IMR-90 (cell line): Measurements from ENCODE around the gene SLC22A12. TPM values are rescaled to one million over a fixed set of nuclear protein-coding genes. Genes with fewer than 3 reads are reported as not detected.

Experiments used
- ATAC-seq: fragments of 200-7000 bp; cut with Tn5 transposase; 2 replicates; pipeline ENCODE4 v1.9.1; 2020; ENCODE audit warnings: low read depth, mild to moderate bottlenecking, moderate library complexity
- BruUV-seq: library from RNA; stranded (reverse); fragments of 400-500 nt; replicated peaks from 2 replicates; lab custom pipeline; 2021; lab: Mats Ljungman, UMichigan
- CTCF ChIA-PET: fragments of 300-600 bp; formaldehyde crosslinking; extraction: SDS; loops from one replicate; lab custom pipeline; 2021; ENCODE audit warnings: antibody characterized with exemption; lab: Yijun Ruan, JAX
- POLR2A ChIA-PET: fragments of 300-600 bp; sonication (Branson Sonifier 250); formaldehyde crosslinking; loops from one replicate; lab custom pipeline; 2022; ENCODE audit warnings: antibody characterized with exemption; ENCODE audit not compliant: unreplicated experiment; lab: Charles Lee
- DNase-seq: peaks from one replicate; pipeline ENCODE4 v3.0.0; 2013
- H2AFZ ChIP-seq: replicated peaks from 2 replicates; pipeline ENCODE3; 2013; ENCODE audit warnings: low read length, mild to moderate bottlenecking; ENCODE audit not compliant: poor library complexity
- H2AK5ac ChIP-seq: 2 replicates; pipeline ENCODE4 v1.6.1; 2013; ENCODE audit warnings: low read depth, low read length, inconsistent platforms
- H2AK9ac ChIP-seq: replicated peaks from 2 replicates; pipeline ENCODE3; 2013; ENCODE audit warnings: mild to moderate bottlenecking, low read depth, low read length, moderate library complexity; ENCODE audit not compliant: poor library complexity
- H2BK120ac ChIP-seq: 2 replicates; pipeline ENCODE4 v1.6.1; 2013; ENCODE audit warnings: low read depth, low read length, inconsistent platforms
- H2BK15ac ChIP-seq: 3 replicates; pipeline ENCODE4 v1.6.1; 2013; ENCODE audit warnings: low read depth, low read length, inconsistent platforms
- H2BK20ac ChIP-seq: 2 replicates; pipeline ENCODE4 v1.6.1; 2013; ENCODE audit warnings: low read depth, mild to moderate bottlenecking, inconsistent platforms, low read length, moderate library complexity
- H2BK5ac ChIP-seq: 2 replicates; pipeline ENCODE4 v1.6.1; 2013; ENCODE audit warnings: mild to moderate bottlenecking, low read depth, low read length, inconsistent platforms; ENCODE audit not compliant: poor library complexity, severe bottlenecking
- H3K14ac ChIP-seq: replicated peaks from 2 replicates; pipeline ENCODE4 v1.6.1; 2013; ENCODE audit warnings: low read depth, low read length, inconsistent platforms
- H3K18ac ChIP-seq: 2 replicates; pipeline ENCODE4 v1.6.1; 2013; ENCODE audit warnings: low read depth, low read length, control low read depth
- H3K23ac ChIP-seq: 2 replicates; pipeline ENCODE4 v1.6.1; 2013; ENCODE audit warnings: low read depth, low read length, inconsistent platforms
- H3K27ac ChIP-seq: 2 replicates; pipeline ENCODE4 v1.5.1; 2013; ENCODE audit warnings: mild to moderate bottlenecking, control low read depth, low read length; ENCODE audit not compliant: insufficient read depth
- H3K27me3 ChIP-seq: 2 replicates; pipeline ENCODE4 v1.6.1; 2013; ENCODE audit warnings: low read length; ENCODE audit not compliant: control insufficient read depth, insufficient read depth
- H3K36me3 ChIP-seq: 2 replicates; pipeline ENCODE4 v1.6.1; 2013; ENCODE audit warnings: low read length, mixed read lengths; ENCODE audit not compliant: control insufficient read depth, insufficient read depth
- H3K4ac ChIP-seq: 2 replicates; pipeline ENCODE4 v1.6.1; 2013; ENCODE audit warnings: low read depth, low read length, inconsistent platforms
- H3K4me1 ChIP-seq: 2 replicates; pipeline ENCODE4 v1.6.1; 2013; ENCODE audit warnings: low read length, mixed read lengths; ENCODE audit not compliant: control insufficient read depth, insufficient read depth
- H3K4me2 ChIP-seq: 2 replicates; pipeline ENCODE4 v1.6.1; 2013; ENCODE audit warnings: low read depth, mild to moderate bottlenecking, control low read depth, low read length, moderate library complexity
- H3K4me3 ChIP-seq: 2 replicates; pipeline ENCODE4 v1.5.1; 2013; ENCODE audit warnings: low read depth, mild to moderate bottlenecking, control low read depth, low read length, moderate library complexity; ENCODE audit not compliant: insufficient read depth
- H3K56ac ChIP-seq: 2 replicates; pipeline ENCODE4 v1.6.1; 2013; ENCODE audit warnings: low read length, inconsistent platforms; ENCODE audit not compliant: insufficient read depth; ENCODE audit errors: extremely low read depth
- H3K79me1 ChIP-seq, 2 experiments: 2 replicates each; pipeline ENCODE4 v1.6.1; 2013; ENCODE audit warnings: low read length in 2 of 2, inconsistent platforms in 1 of 2, low read depth in 1 of 2
- H3K9ac ChIP-seq: 2 replicates; pipeline ENCODE4 v1.6.1; 2013; ENCODE audit warnings: low read depth, low read length, control low read depth
- H3K9me1 ChIP-seq: 2 replicates; pipeline ENCODE4 v1.6.1; 2013; ENCODE audit warnings: low read length, inconsistent platforms; ENCODE audit not compliant: insufficient read depth
- H3K9me3 ChIP-seq: 2 replicates; pipeline ENCODE4 v1.6.1; 2013; ENCODE audit warnings: low read length; ENCODE audit not compliant: control insufficient read depth, insufficient read depth
- H4K20me1 ChIP-seq: 2 replicates; pipeline ENCODE4 v1.6.1; 2013; ENCODE audit warnings: low read length, inconsistent platforms; ENCODE audit not compliant: insufficient read depth
- H4K5ac ChIP-seq: 2 replicates; pipeline ENCODE4 v1.6.1; 2013; ENCODE audit warnings: mild to moderate bottlenecking, low read depth, low read length, control low read depth
- H4K8ac ChIP-seq, 2 experiments: 2 replicates each; pipeline ENCODE4 v1.6.1; 2013; ENCODE audit warnings: low read depth in 2 of 2, low read length in 2 of 2, control low read depth in 1 of 2, inconsistent platforms in 1 of 2
- H4K91ac ChIP-seq: 2 replicates; pipeline ENCODE4 v1.6.1; 2013; ENCODE audit warnings: low read depth, low read length, inconsistent platforms; ENCODE audit not compliant: insufficient read depth
- CHD1 ChIP-seq: IDR thresholded peaks from 2 replicates; pipeline ENCODE4 v1.6.1; 2012; ENCODE audit warnings: low read depth, low read length, improper control_type of control experiment
- POLR2A ChIP-seq: IDR thresholded peaks from 2 replicates; pipeline ENCODE4 v1.6.1; 2012; ENCODE audit warnings: mild to moderate bottlenecking, low read depth, low read length
- RFX5 ChIP-seq: IDR thresholded peaks from 2 replicates; pipeline ENCODE4 v1.8.0; 2012; ENCODE audit warnings: low read depth, mild to moderate bottlenecking, low read length, moderate library complexity
- SMC3 ChIP-seq: fragments of 150-350 bp; IDR thresholded peaks from 2 replicates; pipeline ENCODE4 v1.6.1; 2016; ENCODE audit warnings: low read depth, mild to moderate bottlenecking, antibody characterized with exemption, low read length, moderate library complexity
- WGBS, 2 experiments: methylation state at CpG; one replicate each; pipeline versions ENCODE4 v1.1.5 to v1.1.7; 2013; ENCODE audit warnings: missing lambda C conversion rate in 2 of 2; ENCODE audit not compliant: insufficient read length in 1 of 2; ENCODE audit errors: extremely low coverage in 2 of 2; 5-methylcytosine and 5-hydroxymethylcytosine counted together
- dilution Hi-C: fragments of 300-500 bp; cut with HindIII; formaldehyde crosslinking; loops from one replicate; pipeline ENCODE4 v1.14.3; 2018; ENCODE audit warnings: low sequenced_read_pairs; ENCODE audit not compliant: unreplicated experiment
- in situ Hi-C: fragments of 300-500 bp; cut with MboI; formaldehyde crosslinking; loops from 3 replicates; pipeline ENCODE4 v1.14.3; 2019; ENCODE audit warnings: low sequenced_read_pairs, inconsistent platforms, mixed read lengths
- intact Hi-C: fragments of 100-400 bp; cut with micrococcal nuclease; formaldehyde crosslinking; loops from 2 replicates; pipeline ENCODE4 v1.10.0; 2022
- polyA plus RNA-seq, 3 experiments: library from polyadenylated mRNA; depleted of rRNA; stranded (reverse); fragments of >200 nt; gene quantifications; 2 replicates each; pipeline ENCODE4 v1.2.3, GENCODE V29; 2012; ENCODE audit warnings: low replicate concordance in 1 of 3
- total RNA-seq: library from RNA; depleted of rRNA; stranded (reverse); fragments of >200 nt; gene quantifications from 2 replicates; pipeline ENCODE4 v1.2.3, GENCODE V29; 2012
- TF ChIP-seq, protein P1 (sequence below): fragments of 150-350 bp; IDR thresholded peaks from 2 replicates; pipeline ENCODE4 v1.6.1; 2017; ENCODE audit warnings: mild to moderate bottlenecking, antibody characterized with exemption, low read length, low read depth
- TF ChIP-seq, protein P2 (sequence below): fragments of 150-350 bp; IDR thresholded peaks from 2 replicates; pipeline ENCODE4 v1.6.1; 2016; ENCODE audit warnings: low read depth, mild to moderate bottlenecking, low read length, moderate library complexity, borderline replicate concordance

The SLC22A12 gene
- total and polyA plus RNA-seq, 2 of the 4 experiments (the other 2 are of a cell fraction) = not detected

DNA sequence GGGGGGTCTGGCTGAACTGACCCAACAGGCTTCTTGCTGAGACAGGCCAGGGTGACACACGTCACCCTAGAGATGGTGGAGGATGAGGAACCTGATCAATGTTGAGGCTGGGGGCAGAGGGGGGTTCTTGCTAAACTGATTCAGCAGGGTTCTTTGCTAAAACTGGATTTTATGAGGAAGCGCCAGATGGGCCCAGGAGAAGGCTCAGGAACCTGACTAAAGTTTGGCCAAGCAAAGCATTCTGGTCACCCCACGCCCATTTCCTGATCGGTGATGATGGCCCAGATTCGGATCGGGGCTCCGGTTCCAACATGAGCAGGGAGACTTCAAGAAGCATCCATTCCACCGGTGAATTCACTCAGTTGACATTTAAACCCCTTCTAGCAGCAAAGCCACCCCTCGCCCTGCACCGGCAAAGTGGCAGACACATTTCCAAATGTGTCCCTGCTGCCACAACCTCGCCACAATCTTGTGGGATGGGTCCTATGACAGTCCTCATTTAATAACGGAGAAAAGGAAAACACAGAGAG is 34.2 kb upstream of the SLC22A12 start:
- no peak for ATAC-seq
- 0 out of 2 replicates have a peak, but pooled peaks cover 4% of the 10 kb centered on the region for H4K20me1 ChIP-seq
- H4K8ac ChIP-seq = no peak overlapping the region
- CTCF ChIA-PET = no interaction called here
- H3K4me1 ChIP-seq = no peaks in the 10 kb centered on the region
- H3K4me3 ChIP-seq = no peak overlapping the region
- H2BK20ac ChIP-seq = no peak overlapping the region
- no peaks in the 10 kb centered on the region for H3K36me3 ChIP-seq
- TF ChIP-seq, protein P1, sequence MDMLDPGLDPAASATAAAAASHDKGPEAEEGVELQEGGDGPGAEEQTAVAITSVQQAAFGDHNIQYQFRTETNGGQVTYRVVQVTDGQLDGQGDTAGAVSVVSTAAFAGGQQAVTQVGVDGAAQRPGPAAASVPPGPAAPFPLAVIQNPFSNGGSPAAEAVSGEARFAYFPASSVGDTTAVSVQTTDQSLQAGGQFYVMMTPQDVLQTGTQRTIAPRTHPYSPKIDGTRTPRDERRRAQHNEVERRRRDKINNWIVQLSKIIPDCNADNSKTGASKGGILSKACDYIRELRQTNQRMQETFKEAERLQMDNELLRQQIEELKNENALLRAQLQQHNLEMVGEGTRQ = no peak
- TF ChIP-seq SMC3 (no peak), RFX5 (no peak), CHD1 (no peak), POLR2A (no peak)
- TF ChIP-seq, protein P2, sequence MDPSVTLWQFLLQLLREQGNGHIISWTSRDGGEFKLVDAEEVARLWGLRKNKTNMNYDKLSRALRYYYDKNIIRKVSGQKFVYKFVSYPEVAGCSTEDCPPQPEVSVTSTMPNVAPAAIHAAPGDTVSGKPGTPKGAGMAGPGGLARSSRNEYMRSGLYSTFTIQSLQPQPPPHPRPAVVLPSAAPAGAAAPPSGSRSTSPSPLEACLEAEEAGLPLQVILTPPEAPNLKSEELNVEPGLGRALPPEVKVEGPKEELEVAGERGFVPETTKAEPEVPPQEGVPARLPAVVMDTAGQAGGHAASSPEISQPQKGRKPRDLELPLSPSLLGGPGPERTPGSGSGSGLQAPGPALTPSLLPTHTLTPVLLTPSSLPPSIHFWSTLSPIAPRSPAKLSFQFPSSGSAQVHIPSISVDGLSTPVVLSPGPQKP = no peak
- no peak overlapping the region for H3K18ac ChIP-seq
- no peak overlapping the region for H3K56ac ChIP-seq
- 95% methylated on average over 7 of the region's 12 CpGs; no CpG with 5 or more reads in 1 of the 2 experiments for WGBS, 2 experiments
- no peak overlapping the region for H2BK5ac ChIP-seq
- H3K27ac ChIP-seq = no peak overlapping the region
- H2AK9ac ChIP-seq = no peak overlapping the region
- H3K9ac ChIP-seq = no peak overlapping the region
- H4K5ac ChIP-seq = no peak overlapping the region
- no peak overlapping the region for H3K14ac ChIP-seq
- H2BK15ac ChIP-seq = no peak overlapping the region
- no peak overlapping the region for H2BK120ac ChIP-seq
- no peak overlapping the region for H2AK5ac ChIP-seq
- POLR2A ChIA-PET = interaction anchor here (0.6 kb wide), 1 partner anchor 372 kb away, joined by 3 read pairs; no protein-coding TSS in a partner anchor
- H3K4ac ChIP-seq = no peak overlapping the region
- H3K9me1 ChIP-seq = no peaks in the 10 kb centered on the region
- H3K27me3 ChIP-seq = peaks cover 27% of the 10 kb centered on the region
- no peak overlapping the region for H3K23ac ChIP-seq
- intact Hi-C loops (no loop called here), dilution Hi-C loops (no loop called here), in situ Hi-C loops (no loop called here)
- H4K91ac ChIP-seq = no peak overlapping the region
- no peak overlapping the region for H3K4me2 ChIP-seq
- no peak overlapping the region for H2AFZ ChIP-seq
- no peaks in the 10 kb centered on the region for H3K79me1 ChIP-seq
- BruUV-seq = no TSS peak
- H3K9me3 ChIP-seq = no peaks in the 10 kb centered on the region
- DNase-seq = no peak
